NCI-H187 (cell line): ENCODE measurements around the gene LMTK3.
"Not testable (repeated sequence)": the region's sequence is repeated elsewhere in the genome, so short reads cannot be mapped to it uniquely, and the experiment has no call there.

Experiments used
- DNase-seq, 2 experiments: peaks; one replicate each; lab custom pipeline; 2025; lab: John Stamatoyannopoulos, UW

Gene LMTK3

GRCh38 chr19:48538057-48538456 lies 26.4 kb upstream of the LMTK3 start:
- DNase-seq, result not testable (repeated sequence)

DNA sequence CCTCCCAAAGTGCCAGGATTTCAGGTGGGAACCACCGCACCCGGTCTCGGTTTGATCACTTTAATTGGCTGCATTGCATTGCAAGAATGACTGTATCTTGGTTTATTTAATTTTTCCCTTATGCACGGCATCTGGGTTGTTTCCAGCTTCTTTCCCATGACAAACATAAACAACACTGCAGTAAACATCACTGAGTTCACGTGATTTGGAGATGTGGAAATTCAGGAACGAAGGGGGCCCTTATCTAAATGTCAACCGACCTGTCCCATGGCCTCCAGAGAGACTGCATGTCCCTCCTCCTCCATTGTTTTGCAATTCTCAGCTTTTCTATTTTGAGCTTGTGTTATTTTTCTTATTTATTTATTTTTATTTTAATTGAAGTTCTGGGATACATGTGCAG lies 25.9 kb upstream of the LMTK3 start:
- DNase-seq, result no peak

DNA sequence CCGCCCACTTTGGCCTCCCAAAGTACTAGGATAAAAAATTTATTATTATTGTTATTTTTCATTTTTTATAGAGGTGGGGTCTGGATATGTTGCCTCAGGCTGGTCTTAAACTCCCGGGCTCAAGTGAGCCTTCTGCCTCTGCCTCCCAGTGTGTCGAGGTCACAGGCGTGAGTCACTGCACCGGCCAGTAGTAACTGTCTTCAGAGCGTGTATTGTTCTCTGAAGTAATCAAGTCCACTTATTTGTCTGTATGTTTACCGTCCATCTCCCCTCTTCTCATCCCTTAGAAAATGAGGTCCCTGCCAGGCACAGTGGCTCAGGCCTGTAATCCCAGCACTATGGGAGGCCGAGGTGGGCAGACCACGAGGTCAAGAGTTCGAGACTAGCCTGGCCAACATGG lies 22.1 kb upstream of the LMTK3 start:
- DNase-seq, result no peak

- DNase-seq, result no peak
These were observed 19.1 kb upstream of the LMTK3 start for GRCh38 chr19:48530770-48531169.

DNA sequence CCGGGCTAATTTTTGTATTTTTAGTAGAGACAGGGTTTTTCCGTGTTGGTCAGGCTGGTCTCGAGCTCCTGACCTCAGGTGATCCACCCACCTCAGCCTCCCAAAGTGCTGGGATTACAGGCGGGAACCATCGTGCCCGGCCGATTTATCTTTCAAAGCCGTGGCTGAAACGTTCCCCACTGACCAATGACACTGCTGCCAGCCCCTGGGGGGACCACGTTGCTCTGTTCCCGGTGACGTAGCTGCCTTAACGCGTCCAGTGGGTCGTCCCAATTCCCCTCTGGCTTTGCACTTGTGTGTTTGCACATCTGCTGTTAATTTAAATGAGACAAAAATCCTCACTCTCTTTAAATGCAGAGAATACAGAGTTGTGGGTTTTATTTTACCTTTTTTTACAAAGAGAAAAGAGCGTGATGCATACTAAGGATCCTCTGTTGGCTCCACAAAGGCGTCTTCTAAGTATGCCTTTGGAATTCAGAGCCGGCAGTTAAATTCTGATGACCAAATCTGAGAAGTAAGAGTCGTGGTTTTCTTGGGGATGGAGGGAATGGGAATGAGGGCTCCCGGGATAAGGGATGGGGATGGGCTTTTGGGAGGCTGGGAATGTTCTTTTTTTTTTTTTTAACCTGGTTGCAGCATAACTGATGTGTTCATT lies 18.6 kb upstream of the LMTK3 start:
- DNase-seq, result no peak

- no peak for DNase-seq
These were observed 17.5 kb upstream of the LMTK3 start for GRCh38 chr19:48529156-48529555.

DNA sequence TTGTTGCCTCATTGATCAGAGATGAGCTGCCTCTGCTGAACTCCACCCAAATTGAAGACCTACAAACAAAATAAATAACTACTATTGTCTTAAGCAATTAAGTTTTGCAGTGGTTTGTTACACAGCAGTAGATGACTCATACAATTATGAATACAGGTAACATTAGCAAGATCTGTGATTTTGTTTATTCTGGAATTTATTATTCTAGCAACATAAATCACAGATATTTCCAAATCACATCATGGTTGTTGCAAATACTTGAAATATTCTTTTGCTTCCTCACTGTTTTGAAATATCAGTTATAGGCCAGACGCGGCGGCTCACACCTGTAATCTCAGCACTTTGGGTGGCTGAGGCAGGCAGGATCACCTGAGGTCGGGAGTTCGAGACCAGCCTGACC lies 13.1 kb upstream of the LMTK3 start:
- no peak for DNase-seq

GRCh38 chr19:48524221-48524620 lies 12.6 kb upstream of the LMTK3 start:
- DNase-seq, result no peak

DNA sequence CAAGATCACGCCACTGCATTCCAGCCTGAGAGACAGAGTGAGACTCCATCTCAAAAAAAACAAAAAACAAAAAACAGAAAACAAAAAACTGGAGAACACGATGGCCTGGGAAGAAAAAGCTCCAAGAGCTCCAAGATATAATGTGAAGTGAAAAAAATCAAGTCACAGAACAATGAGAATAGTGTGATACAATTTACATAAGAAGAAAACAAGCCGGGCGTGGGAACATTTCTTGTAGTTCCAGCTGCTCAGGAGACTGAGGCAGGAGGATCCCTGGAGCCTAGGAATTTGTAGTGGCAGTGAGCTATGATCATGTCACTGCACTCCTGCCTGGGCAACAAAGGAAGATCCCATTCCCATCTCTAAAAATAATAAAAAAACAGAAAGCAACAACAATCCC lies 8.5 kb upstream of the LMTK3 start:
- DNase-seq, result no peak

- DNase-seq, result not testable (repeated sequence)
These were observed 7.8 kb upstream of the LMTK3 start for GRCh38 chr19:48519426-48519825.

DNA sequence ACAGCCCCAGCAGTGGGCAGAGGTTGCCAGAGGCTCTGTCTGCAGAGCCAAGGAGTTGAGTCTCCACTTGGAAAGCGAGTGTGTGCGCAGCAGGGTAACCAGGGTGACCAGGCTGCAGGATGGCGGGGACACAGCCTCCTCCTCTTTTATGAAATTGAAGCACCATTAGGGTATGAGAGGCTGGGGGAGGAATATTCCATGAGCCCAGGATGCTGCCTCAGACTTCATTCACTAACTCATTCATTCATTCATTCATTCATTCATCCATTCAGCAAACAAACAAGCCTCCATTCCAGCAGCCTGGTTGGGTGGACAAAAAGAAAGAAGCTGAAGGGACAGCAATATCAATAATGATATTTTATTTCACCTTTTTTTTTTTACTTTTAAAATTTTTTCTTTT lies 6.6 kb upstream of the LMTK3 start:
- no peak for DNase-seq

DNA sequence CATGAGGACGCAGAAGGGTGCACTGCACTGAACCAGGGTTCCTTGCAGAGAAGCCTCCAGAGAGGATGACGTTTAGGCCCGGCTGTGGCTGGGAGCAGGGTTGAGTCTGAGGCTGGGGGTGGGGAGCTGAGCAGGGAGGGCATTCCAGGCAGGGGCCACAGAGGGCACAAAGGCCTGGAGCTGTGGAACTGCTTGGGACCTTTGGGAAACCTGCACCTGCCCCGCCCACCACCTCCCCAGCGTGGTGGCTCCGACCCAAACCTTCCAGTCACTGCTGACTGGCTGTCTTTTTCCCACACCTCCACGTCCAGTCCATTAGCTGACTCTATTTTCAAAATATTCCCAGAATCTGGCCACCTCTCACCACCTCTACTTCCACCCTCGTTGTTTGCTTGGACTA lies 4.9 kb upstream of the LMTK3 start:
- no peak for DNase-seq

DNA sequence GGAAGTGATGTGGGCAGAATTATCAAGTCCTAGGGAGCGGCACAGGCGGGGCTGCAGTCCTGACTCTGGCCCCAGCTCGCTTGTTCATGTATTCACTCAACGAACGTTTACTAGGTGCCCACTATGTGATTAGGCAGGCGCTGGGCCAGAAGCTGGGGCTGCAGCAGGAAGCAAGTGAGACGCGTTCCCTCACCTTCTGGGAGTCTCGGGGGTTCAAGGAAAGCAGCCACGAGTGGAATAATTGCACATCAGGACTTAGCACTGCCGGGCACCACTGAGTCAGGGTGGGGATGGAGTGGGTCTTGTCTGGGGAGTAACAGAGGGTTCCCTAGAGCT lies 2.5 kb upstream of the LMTK3 start:
- DNase-seq, result no peak

- peak; percentile 26 to 60 for DNase-seq
These were observed 1.9 kb upstream of the LMTK3 start for GRCh38 chr19:48513289-48514122.

- no peak for DNase-seq
These were observed 1.1 kb upstream of the LMTK3 start for GRCh38 chr19:48512504-48513288.

DNA sequence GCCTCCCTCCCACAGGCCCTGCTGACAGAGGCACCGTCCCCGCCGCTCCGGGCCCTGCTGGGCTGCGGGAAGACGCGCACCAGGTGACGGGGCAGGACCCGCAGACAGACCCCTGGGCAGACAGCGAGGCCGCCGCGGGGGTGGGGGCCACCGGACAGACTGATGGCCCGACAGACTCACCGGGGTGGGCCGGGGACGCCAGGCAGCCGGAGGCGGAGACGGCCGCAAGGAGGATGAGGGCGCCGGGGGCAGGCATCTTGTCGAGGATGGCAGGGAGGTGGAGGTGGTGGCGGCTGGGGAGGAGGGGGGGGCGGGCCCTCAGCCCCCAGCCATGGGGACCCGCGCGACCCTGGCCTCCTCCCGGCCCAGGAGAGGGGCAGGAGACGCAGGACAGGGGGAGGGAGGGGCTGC lies 309 bp downstream of the LMTK3 start:
- no peak for DNase-seq

DNA sequence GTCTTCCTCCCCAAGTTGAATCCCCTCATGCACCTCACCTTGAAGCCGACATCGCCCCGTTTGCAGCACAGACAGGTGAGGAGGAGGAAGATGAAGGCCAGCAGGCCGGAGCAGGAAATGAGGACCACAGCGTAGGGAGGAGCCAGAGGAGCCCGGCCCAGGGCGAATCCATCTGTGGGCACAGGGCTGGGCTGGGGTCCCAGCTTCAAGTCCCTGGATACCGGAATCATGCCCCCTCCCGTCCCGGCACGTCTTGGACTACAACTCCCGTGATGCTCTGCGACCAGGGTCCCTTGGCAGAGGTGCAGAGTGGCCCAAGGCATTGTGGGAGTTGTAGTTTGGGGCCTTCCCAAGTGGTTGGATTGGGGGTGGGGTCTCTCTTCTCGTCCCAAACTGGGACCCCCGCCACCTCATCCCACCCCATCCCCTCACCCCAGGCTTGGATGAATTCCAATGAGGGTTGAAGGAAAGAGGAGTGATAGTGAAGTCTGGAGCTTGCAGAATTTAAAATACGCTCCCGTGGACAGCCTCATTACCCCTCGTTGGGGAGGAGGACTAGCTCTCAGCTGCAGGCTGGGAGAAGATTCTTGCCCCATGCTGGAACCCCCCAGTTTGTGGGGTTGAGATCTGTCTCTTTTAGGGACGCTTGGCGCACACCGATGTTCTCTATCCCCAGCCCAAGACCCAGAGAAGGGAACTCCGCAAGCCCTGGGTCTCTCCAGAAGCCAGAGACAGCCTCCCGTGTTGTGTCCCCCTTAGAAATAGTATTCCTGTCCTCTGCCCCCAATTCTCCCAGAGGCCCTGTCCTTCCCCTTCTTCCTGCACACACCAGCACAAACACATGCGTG lies 990 bp downstream of the LMTK3 start:
- DNase-seq, result peak; percentile 45 to 58

DNA sequence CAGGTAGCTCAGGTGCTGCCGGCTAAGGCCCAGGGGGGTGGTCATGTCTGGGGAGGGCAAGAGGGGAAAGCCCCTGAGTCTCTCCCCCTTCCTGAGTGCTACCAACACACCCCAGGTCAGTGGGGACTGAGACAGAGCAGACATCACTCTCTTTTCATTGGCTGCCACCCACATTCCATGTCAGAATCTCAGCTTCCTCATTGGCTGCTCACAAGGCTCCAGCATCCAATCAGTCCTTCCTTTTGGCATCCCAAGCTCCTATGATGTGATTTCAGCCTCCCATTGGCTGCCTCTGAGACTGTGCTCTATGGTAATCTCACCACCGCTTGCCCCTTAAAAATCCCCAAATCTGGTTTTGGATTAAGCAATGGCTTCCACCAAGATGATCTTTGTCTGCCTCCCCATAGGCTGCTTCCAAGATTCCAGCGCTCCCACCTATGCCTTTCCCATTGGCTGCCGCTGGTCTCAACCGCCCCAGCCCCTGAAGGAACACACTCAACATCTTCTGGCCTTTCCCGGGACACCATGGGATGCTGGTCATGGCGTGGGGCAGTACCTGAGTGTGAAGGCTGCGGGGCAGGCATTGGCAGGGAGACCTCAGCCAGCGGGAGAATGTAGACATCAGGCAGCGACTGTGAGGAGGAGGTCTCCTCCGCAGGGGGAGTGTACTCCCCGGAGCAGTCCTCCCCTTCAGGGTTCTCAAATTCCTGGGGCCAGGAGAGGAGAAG lies 2.0 kb downstream of the LMTK3 start:
- no peak for DNase-seq

DNA sequence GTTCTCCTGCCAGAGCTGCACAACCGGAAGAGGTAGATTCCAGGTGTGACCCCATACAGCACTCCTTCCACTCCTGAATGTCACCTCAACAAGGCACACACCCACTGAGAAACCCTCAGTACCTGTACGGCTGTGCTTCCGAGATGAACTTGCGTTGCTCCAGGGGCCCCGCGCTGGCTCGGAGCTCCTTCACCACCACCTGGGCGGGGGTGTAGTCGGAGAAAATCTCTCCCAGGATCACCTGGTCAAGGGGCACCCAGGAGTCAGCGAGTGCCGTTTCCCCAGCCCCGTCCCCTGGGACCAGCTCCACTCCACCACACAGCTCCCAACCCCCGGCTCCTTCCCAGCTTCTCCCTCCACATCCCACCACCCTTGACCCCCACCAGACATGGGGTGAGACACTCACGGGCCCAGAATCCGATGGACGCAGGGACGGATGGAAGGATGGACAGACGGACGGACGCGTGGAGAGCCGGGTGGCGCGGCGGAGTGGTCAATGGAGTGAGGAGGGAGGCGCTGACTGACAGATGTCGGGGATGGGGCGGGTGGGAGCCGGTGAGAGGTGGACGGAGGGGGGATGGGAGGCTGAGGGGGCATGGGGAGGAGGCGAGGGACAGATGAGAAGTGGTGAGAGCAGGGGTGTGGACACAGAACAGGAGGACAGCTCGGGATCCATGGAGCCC lies 2.8 kb downstream of the LMTK3 start:
- DNase-seq, result no peak

- no peak for DNase-seq
These were observed 3.7 kb downstream of the LMTK3 start for GRCh38 chr19:48507911-48508439.
